ENCODE results near the gene PRDM15. TPM values are rescaled to one million over a fixed set of nuclear protein-coding genes. Genes with fewer than 3 reads are reported as not detected.

PRDM15 gene
- total and polyA plus RNA-seq, 2 experiments from 2014 or later: 3.0 to 10.6 TPM

DNA sequence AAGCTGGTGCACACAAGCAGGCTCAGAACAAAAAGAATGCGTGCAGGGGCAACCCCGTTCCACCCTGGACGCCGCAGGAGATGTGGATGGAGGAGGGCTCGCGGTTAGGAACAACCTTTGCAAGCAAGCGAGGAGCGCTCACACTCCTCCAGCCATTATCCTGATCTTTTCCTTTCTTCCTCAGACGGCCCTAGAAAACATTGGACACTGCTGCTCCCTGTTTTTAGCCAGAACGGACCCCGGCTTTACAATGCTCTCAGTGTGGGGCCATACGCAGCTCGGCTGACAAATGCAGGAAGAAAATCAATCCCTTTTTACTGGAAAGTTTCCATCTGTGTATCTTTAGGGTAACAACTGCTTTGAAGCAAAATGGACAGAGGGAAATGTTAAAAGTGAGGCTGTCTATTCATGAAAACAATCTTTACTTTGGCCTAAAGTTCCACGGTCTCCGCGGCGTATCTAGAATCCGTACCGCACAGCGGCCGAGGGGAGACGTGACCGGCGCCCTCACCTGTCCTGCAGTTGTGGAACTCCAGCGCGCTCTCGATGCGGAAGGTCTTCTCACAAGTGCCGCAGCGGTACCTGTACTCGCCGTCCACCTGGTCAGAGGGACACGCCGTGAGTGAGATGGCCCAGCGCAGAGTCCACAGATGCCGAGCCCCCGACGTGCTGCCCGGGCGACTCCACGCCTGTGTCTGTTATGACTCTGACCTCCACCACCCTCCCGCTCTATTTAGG, 44.0 kb downstream of the PRDM15 start:
- Histone ChIP-seq H3K9me2 (ENCODE audit: insufficient read depth) (no peaks in the 10 kb centered on the region), H2AFZ (no peak overlapping the region), H3K36me3 (ENCODE audit: insufficient read depth) (no peaks in the 10 kb centered on the region; the same call in 1 of the 2 replicates), H3K4me3 (no peak overlapping the region), H3K4me2 (no peak overlapping the region), H3K27me3 (ENCODE audit: insufficient read depth) (no peaks in the 10 kb centered on the region), H4K20me1 (replicated peaks; ENCODE audit: insufficient read depth) (no peaks in the 10 kb centered on the region), H3K27ac (ENCODE audit: low read depth) (peak overlapping the region; percentile 39; the same call in 1 of the 2 replicates), H3K79me2 (replicated peaks; ENCODE audit: insufficient read depth) (no peaks in the 10 kb centered on the region), H3K4me1 (ENCODE audit: insufficient read depth) (peaks cover 15% of the 10 kb centered on the region), H3F3A (replicated peaks; ENCODE audit: low read depth) (no peaks in the 10 kb centered on the region)
- ATAC-seq: peak; percentile 12; the same call in 2 of the 3 replicates
- no peak for TF ChIP-seq CREB1 (CRISPR knock-in tag; IDR thresholded peaks at IDR 0.05; ENCODE audit: low read depth)
- H3K9me3 Mint-ChIP-seq: peaks cover 3% of the 10 kb centered on the region; the same call in 1 of the 3 replicates
- no peak for DNase-seq (ENCODE audit: low spot score)
- peaks cover 7% of the 10 kb centered on the region for H3K27me3 Mint-ChIP-seq (ENCODE audit: insufficient read depth, low read depth, poor library complexity)
- H3K36me3 Mint-ChIP-seq (ENCODE audit: low read depth): peaks cover 27% of the 10 kb centered on the region
- peak overlapping the region; percentile 63; the same call in 1 of the 2 replicates for H3K27ac Mint-ChIP-seq
- H3K4me1 Mint-ChIP-seq: peaks cover 26% of the 10 kb centered on the region
- H3K4me3 Mint-ChIP-seq: no peak overlapping the region

GRCh38 chr21:41834252-41834925, 44.8 kb downstream of the PRDM15 start:
- no peak overlapping the region for H2AFZ ChIP-seq
- DNase-seq (ENCODE audit: low spot score) (no peak), ATAC-seq (no peak)
- no peak overlapping the region for H3K4me2 ChIP-seq
- Mint-ChIP-seq H3K27me3 (ENCODE audit: insufficient read depth, low read depth, poor library complexity) (peaks cover 7% of the 10 kb centered on the region), H3K4me1 (peaks cover 24% of the 10 kb centered on the region), H3K36me3 (ENCODE audit: low read depth) (peaks cover 22% of the 10 kb centered on the region), H3K9me3 (no peaks in the 10 kb centered on the region), H3K4me3 (no peak overlapping the region), H3K27ac (no peak overlapping the region)
- H3K9me2 ChIP-seq (ENCODE audit: insufficient read depth): 0 out of 2 replicates have a peak, but pooled peaks cover 5% of the 10 kb centered on the region
- H3F3A ChIP-seq (replicated peaks; ENCODE audit: low read depth): no peaks in the 10 kb centered on the region
- no peaks in the 10 kb centered on the region; the same call in 1 of the 2 replicates for H3K36me3 ChIP-seq (ENCODE audit: insufficient read depth)
- peaks cover 15% of the 10 kb centered on the region for H3K4me1 ChIP-seq (ENCODE audit: insufficient read depth)
- H3K4me3 ChIP-seq: no peak overlapping the region
- peak overlapping the region; percentile 39; the same call in 1 of the 2 replicates for H3K27ac ChIP-seq (ENCODE audit: low read depth)
- no peaks in the 10 kb centered on the region for H3K27me3 ChIP-seq (ENCODE audit: insufficient read depth)
- no peaks in the 10 kb centered on the region for H3K79me2 ChIP-seq (replicated peaks; ENCODE audit: insufficient read depth)
- no peaks in the 10 kb centered on the region for H4K20me1 ChIP-seq (replicated peaks; ENCODE audit: insufficient read depth)
- TF ChIP-seq, protein P1, sequence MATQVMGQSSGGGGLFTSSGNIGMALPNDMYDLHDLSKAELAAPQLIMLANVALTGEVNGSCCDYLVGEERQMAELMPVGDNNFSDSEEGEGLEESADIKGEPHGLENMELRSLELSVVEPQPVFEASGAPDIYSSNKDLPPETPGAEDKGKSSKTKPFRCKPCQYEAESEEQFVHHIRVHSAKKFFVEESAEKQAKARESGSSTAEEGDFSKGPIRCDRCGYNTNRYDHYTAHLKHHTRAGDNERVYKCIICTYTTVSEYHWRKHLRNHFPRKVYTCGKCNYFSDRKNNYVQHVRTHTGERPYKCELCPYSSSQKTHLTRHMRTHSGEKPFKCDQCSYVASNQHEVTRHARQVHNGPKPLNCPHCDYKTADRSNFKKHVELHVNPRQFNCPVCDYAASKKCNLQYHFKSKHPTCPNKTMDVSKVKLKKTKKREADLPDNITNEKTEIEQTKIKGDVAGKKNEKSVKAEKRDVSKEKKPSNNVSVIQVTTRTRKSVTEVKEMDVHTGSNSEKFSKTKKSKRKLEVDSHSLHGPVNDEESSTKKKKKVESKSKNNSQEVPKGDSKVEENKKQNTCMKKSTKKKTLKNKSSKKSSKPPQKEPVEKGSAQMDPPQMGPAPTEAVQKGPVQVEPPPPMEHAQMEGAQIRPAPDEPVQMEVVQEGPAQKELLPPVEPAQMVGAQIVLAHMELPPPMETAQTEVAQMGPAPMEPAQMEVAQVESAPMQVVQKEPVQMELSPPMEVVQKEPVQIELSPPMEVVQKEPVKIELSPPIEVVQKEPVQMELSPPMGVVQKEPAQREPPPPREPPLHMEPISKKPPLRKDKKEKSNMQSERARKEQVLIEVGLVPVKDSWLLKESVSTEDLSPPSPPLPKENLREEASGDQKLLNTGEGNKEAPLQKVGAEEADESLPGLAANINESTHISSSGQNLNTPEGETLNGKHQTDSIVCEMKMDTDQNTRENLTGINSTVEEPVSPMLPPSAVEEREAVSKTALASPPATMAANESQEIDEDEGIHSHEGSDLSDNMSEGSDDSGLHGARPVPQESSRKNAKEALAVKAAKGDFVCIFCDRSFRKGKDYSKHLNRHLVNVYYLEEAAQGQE (IDR thresholded peaks at IDR 0.05; ENCODE audit: unreplicated experiment): no peak
- TF ChIP-seq ZNF331 (CRISPR knock-in tag; IDR thresholded peaks at IDR 0.05; ENCODE audit: low read depth): no peak
- TF ChIP-seq STAT1 (IDR thresholded peaks at IDR 0.05; ENCODE audit: unreplicated experiment): no peak
- TF ChIP-seq, protein P2, sequence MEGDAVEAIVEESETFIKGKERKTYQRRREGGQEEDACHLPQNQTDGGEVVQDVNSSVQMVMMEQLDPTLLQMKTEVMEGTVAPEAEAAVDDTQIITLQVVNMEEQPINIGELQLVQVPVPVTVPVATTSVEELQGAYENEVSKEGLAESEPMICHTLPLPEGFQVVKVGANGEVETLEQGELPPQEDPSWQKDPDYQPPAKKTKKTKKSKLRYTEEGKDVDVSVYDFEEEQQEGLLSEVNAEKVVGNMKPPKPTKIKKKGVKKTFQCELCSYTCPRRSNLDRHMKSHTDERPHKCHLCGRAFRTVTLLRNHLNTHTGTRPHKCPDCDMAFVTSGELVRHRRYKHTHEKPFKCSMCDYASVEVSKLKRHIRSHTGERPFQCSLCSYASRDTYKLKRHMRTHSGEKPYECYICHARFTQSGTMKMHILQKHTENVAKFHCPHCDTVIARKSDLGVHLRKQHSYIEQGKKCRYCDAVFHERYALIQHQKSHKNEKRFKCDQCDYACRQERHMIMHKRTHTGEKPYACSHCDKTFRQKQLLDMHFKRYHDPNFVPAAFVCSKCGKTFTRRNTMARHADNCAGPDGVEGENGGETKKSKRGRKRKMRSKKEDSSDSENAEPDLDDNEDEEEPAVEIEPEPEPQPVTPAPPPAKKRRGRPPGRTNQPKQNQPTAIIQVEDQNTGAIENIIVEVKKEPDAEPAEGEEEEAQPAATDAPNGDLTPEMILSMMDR (conservative IDR thresholded peaks at IDR 0.05; ENCODE audit: low read depth in 2 of 2): no peak
- TF ChIP-seq NANOG (IDR thresholded peaks at IDR 0.05; ENCODE audit: borderline replicate concordance): no peak
- no peak for TF ChIP-seq CREB1 (CRISPR knock-in tag; IDR thresholded peaks at IDR 0.05; ENCODE audit: low read depth)
- TF ChIP-seq ETS1 (IDR thresholded peaks at IDR 0.05): no peak
- TF ChIP-seq JUNB (IDR thresholded peaks at IDR 0.05; ENCODE audit: unreplicated experiment): no peak
- TF ChIP-seq EZH2phosphoT487 (IDR thresholded peaks at IDR 0.05; ENCODE audit: unreplicated experiment): no peak
- TF ChIP-seq EZH2 (IDR thresholded peaks at IDR 0.05; ENCODE audit: low read depth, unreplicated experiment): no peak
- no peak for TF ChIP-seq POLR2AphosphoS5 (IDR thresholded peaks at IDR 0.05; ENCODE audit: low read depth)

All from GM23338 (cell line).